ENCODE data around the gene MAN1A1.

Gene MAN1A1

GRCh38 chr6:119326291-119327005 is 23.1 kb downstream of the MAN1A1 start:
- H3K4me3 ChIP-seq (ENCODE audit: low read depth, low read length), result no peak overlapping the region

GRCh38 chr6:119325559-119326265 is 23.8 kb downstream of the MAN1A1 start:
- no peak overlapping the region for H3K4me3 ChIP-seq (ENCODE audit: low read depth, low read length)

GRCh38 chr6:119324718-119325117 is 24.8 kb downstream of the MAN1A1 start:
- H3K4me3 ChIP-seq (ENCODE audit: low read depth, low read length), result no peak overlapping the region

- H3K4me3 ChIP-seq (ENCODE audit: low read depth, low read length), result no peak overlapping the region
These were observed 25.6 kb downstream of the MAN1A1 start for GRCh38 chr6:119323931-119324330.

GRCh38 chr6:119323478-119323877 is 26.1 kb downstream of the MAN1A1 start:
- no peak overlapping the region for H3K4me3 ChIP-seq (ENCODE audit: low read depth, low read length)

GRCh38 chr6:119322715-119323350 is 26.7 kb downstream of the MAN1A1 start:
- H3K4me3 ChIP-seq (ENCODE audit: low read depth, low read length), result no peak overlapping the region

- no peak overlapping the region for H3K4me3 ChIP-seq (ENCODE audit: low read depth, low read length)
These were observed 27.5 kb downstream of the MAN1A1 start for GRCh38 chr6:119322034-119322433.

- H3K4me3 ChIP-seq (ENCODE audit: low read depth, low read length), result no peak overlapping the region
These were observed 29.9 kb downstream of the MAN1A1 start for GRCh38 chr6:119319694-119320093.

GRCh38 chr6:119318730-119319129 is 30.8 kb downstream of the MAN1A1 start:
- no peak overlapping the region for H3K4me3 ChIP-seq (ENCODE audit: low read depth, low read length)

- H3K4me3 ChIP-seq (ENCODE audit: low read depth, low read length), result no peak overlapping the region
These were observed 31.4 kb downstream of the MAN1A1 start for GRCh38 chr6:119318176-119318575.

GRCh38 chr6:119317007-119317406 is 32.6 kb downstream of the MAN1A1 start:
- no peak overlapping the region for H3K4me3 ChIP-seq (ENCODE audit: low read depth, low read length)

- no peak overlapping the region for H3K4me3 ChIP-seq (ENCODE audit: low read depth, low read length)
These were observed 34.7 kb downstream of the MAN1A1 start for GRCh38 chr6:119314885-119315272.

- no peak overlapping the region for H3K4me3 ChIP-seq (ENCODE audit: low read depth, low read length)
These were observed 35.4 kb downstream of the MAN1A1 start for GRCh38 chr6:119313937-119314884.

GRCh38 chr6:119312875-119313338 is 36.7 kb downstream of the MAN1A1 start:
- no peak overlapping the region for H3K4me3 ChIP-seq (ENCODE audit: low read depth, low read length)

GRCh38 chr6:119312441-119312840 is 37.1 kb downstream of the MAN1A1 start:
- no peak overlapping the region for H3K4me3 ChIP-seq (ENCODE audit: low read depth, low read length)

GRCh38 chr6:119311514-119312142 is 37.9 kb downstream of the MAN1A1 start:
- no peak overlapping the region for H3K4me3 ChIP-seq (ENCODE audit: low read depth, low read length)

- no peak overlapping the region for H3K4me3 ChIP-seq (ENCODE audit: low read depth, low read length)
These were observed 39.0 kb downstream of the MAN1A1 start for GRCh38 chr6:119310486-119311036.

- H3K4me3 ChIP-seq (ENCODE audit: low read depth, low read length), result no peak overlapping the region
These were observed 40.4 kb downstream of the MAN1A1 start for GRCh38 chr6:119308991-119309657.

- no peak overlapping the region for H3K4me3 ChIP-seq (ENCODE audit: low read depth, low read length)
These were observed 41.5 kb downstream of the MAN1A1 start for GRCh38 chr6:119308048-119308570.
